BJ (cell line): ENCODE measurements around the gene TNRC6C. TPM values are rescaled to one million over a fixed set of nuclear protein-coding genes. Genes with fewer than 3 reads are reported as not detected.

ENCODE experiments used
- CTCF ChIA-PET: fragments of 350-600 bp; formaldehyde crosslinking; extraction: SDS; loops from one replicate; lab custom pipeline; 2021; ENCODE audit warnings: antibody characterized with exemption, inconsistent platforms; lab: Yijun Ruan, JAX
- POLR2A ChIA-PET: fragments of 300-600 bp; sonication (Branson Sonifier 250); formaldehyde crosslinking; extraction: SDS; loops from one replicate; lab custom pipeline; 2021; ENCODE audit warnings: antibody characterized with exemption; lab: Charles Lee
- DNase-seq: peaks from one replicate; pipeline ENCODE4 v3.0.0-alpha.2; 2011; ENCODE audit warnings: low read depth
- H3K27me3 ChIP-seq: 2 replicates; pipeline ENCODE4 v1.6.0; 2011; ENCODE audit warnings: low read length; ENCODE audit not compliant: control insufficient read depth, insufficient read depth
- H3K36me3 ChIP-seq: 2 replicates; pipeline ENCODE4 v1.5.1; 2011; ENCODE audit warnings: low read length; ENCODE audit not compliant: control insufficient read depth, insufficient read depth
- H3K4me3 ChIP-seq: 2 replicates; pipeline ENCODE4 v1.5.1; 2011; ENCODE audit warnings: low read depth, mild to moderate bottlenecking, control low read depth, low read length
- CTCF ChIP-seq: IDR thresholded peaks from 2 replicates; pipeline ENCODE4 v1.5.1; 2011; ENCODE audit warnings: low read depth, mild to moderate bottlenecking, control low read depth, inconsistent platforms, low read length, moderate library complexity; ENCODE audit not compliant: insufficient read depth
- polyA plus RNA-seq: library from polyadenylated mRNA; depleted of rRNA; stranded (reverse); fragments of >200 nt; gene quantifications from 2 replicates; pipeline ENCODE4 v1.2.3, GENCODE V29; 2011

Gene TNRC6C
- polyA plus RNA-seq, 1 experiment, result 0.91 TPM

GRCh38 chr17:78111016-78111726, 152.7 kb downstream of the TNRC6C start:
- no peak for TF ChIP-seq CTCF
- Histone ChIP-seq H3K27me3 (peaks cover 2% of the 10 kb centered on the region; the same call in 1 of the 2 replicates), H3K36me3 (no peaks in the 10 kb centered on the region), H3K4me3 (no peak overlapping the region)
- ChIA-PET POLR2A (no interaction called here), CTCF (interaction anchor here (0.6 to 2.9 kb wide), 7 partner anchors 10 to 1699 kb away, joined by 3 to 38 read pairs (median 8); no protein-coding TSS in a partner anchor)
- no peak for DNase-seq

- DNase-seq, result no peak
- H3K4me3 ChIP-seq, result no peak overlapping the region
- POLR2A ChIA-PET, result no interaction called here
- no peak for TF ChIP-seq CTCF
- CTCF ChIA-PET, result interaction anchor here (0.6 to 2.9 kb wide), 17 partner anchors 9 to 1700 kb away, joined by 3 to 38 read pairs (median 5); no protein-coding TSS in a partner anchor
- no peaks in the 10 kb centered on the region for H3K36me3 ChIP-seq
- peaks cover 2% of the 10 kb centered on the region; the same call in 1 of the 2 replicates for H3K27me3 ChIP-seq
Observed at GRCh38 chr17:78111727-78112517, 153.4 kb downstream of the TNRC6C start.

GRCh38 chr17:78112518-78113471, 154.3 kb downstream of the TNRC6C start:
- Histone ChIP-seq H3K36me3 (no peaks in the 10 kb centered on the region), H3K27me3 (peaks cover 2% of the 10 kb centered on the region; the same call in 1 of the 2 replicates), H3K4me3 (no peak overlapping the region)
- POLR2A ChIA-PET, result no interaction called here
- no peak for DNase-seq
- CTCF ChIA-PET, result interaction anchor here (0.6 to 2.9 kb wide), 28 partner anchors 10 to 310 kb away, joined by 3 to 38 read pairs (median 4); no protein-coding TSS in a partner anchor
- TF ChIP-seq CTCF, result peak; percentile 99

- Histone ChIP-seq H3K36me3 (no peaks in the 10 kb centered on the region), H3K27me3 (peaks cover 2% of the 10 kb centered on the region; the same call in 1 of the 2 replicates), H3K4me3 (no peak overlapping the region)
- DNase-seq, result no peak
- TF ChIP-seq CTCF, result no peak
- CTCF ChIA-PET, result interaction anchor here (0.8 to 3.2 kb wide), 13 partner anchors 14 to 137 kb away, joined by 3 to 38 read pairs (median 7); partner anchors contain the start of genes AFMID and TK1
- POLR2A ChIA-PET, result no interaction called here
Observed at GRCh38 chr17:78113804-78114785, 155.6 kb downstream of the TNRC6C start.
